ENCODE data around the gene GPRC6A.

- TF ChIP-seq, protein P1, sequence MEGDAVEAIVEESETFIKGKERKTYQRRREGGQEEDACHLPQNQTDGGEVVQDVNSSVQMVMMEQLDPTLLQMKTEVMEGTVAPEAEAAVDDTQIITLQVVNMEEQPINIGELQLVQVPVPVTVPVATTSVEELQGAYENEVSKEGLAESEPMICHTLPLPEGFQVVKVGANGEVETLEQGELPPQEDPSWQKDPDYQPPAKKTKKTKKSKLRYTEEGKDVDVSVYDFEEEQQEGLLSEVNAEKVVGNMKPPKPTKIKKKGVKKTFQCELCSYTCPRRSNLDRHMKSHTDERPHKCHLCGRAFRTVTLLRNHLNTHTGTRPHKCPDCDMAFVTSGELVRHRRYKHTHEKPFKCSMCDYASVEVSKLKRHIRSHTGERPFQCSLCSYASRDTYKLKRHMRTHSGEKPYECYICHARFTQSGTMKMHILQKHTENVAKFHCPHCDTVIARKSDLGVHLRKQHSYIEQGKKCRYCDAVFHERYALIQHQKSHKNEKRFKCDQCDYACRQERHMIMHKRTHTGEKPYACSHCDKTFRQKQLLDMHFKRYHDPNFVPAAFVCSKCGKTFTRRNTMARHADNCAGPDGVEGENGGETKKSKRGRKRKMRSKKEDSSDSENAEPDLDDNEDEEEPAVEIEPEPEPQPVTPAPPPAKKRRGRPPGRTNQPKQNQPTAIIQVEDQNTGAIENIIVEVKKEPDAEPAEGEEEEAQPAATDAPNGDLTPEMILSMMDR (IDR thresholded peaks at IDR 0.05): no peak
- TF ChIP-seq POLR2A (IDR thresholded peaks at IDR 0.05): no peak
Observed at GRCh38 chr6:116828983-116829382, at the start of gene GPRC6A.

All from Peyer's patch (tissue), 4 donors.